HG03520 (cell line): ENCODE results near the gene VIPR1.

Experiments used
- ATAC-seq: cut with Tn5 transposase; IDR thresholded peaks from one replicate; pipeline ENCODE4 v1.9.1; 2021; ENCODE audit warnings: mild to moderate bottlenecking, moderate library complexity; ENCODE audit not compliant: unreplicated experiment

Gene VIPR1

DNA sequence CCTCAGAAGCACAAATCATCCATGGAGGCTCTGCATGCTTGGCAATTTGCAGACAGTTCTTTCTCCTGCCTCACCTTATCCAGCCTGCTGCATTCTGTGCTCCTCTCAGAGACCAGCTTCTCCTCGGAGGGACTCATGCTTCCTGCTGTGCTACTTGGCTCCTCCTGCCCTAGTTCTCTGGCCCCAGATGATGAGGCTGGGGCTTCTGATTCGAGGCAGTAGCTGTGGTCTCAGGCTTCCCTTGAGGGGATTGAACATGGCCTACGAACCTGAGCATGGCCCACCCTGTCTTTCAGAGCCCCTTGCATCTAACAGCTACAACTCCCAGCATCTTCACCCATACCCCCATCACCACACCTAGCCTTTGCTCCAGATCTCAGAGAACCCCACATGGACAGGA, 6.7 kb downstream of the VIPR1 start:
- no peak for ATAC-seq

DNA sequence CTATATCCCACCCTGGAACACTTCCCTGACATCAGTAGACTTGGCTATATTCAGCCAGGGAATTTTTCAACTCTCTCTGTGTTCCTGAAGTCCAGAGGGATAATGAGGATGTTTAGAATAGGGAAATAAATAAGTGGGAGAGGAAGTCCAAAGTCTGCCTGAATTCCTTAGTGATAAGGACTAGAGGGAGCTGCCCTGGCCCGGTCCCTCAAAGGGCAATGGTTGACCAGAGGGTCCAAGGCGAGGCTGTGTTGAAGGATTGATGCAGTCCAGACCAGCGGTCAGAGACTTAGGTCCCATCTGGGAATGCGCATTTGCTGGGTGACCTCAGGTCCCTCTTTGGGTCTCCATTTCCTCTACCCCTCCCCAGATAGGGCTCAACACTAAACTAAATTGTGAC, 7.9 kb downstream of the VIPR1 start:
- no peak for ATAC-seq

DNA sequence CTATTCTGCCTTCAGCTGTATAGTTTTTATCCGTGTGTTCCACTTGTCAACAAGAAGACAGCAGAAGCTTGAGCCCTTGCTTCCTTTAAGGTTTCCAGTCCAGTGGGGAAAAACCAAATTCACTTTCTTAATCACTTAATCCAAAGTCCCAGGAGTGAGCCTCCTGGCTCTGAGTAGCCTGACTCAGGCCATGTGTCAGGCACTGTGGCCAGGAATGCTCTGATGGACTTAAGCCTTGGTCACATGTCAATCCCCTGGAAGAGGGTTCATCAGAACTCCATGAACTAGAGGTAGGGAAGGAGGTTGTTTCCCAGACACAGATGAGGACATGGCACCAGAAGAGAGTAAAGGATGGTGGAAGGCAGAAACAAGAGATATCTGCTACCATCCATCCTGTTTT, 8.8 kb downstream of the VIPR1 start:
- no peak for ATAC-seq

DNA sequence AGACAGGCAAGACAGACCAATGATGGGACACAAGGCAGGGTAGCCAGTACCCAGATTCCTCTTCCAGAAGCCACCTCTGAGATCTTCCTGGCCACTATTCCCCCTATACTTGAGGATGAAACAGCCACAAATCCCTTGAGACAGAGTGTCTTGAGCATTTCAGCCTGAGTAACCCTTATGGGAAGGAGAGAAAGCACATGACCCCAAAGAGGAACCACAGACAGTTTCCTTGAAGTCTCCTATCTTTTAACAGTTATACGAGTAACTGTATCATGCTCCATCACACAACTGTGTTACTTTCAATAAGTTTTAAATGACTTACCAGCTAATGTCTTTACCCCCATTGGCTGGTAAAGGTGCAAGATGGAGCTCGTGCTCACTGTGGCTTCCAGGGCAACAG, 9.3 kb downstream of the VIPR1 start:
- no peak for ATAC-seq

DNA sequence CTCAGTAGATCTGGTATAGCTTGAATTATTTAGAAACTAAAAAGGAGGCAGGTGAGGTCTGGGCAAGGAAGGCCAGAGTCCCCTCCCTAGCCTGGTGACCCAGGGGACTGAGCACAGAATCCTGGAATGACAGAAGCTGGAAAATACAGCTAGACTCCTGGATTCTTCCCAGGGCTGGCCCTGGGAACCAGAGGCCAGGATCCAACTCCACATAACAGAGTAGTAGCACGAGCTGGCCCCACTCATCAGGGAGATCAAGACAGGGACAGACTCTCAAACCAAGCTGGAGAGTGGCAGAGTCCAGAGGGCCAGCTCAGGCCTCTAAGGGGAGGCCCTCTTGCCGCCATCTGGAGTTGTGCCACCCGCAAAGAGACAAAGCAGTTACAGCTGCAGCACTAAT, 10.7 kb downstream of the VIPR1 start:
- ATAC-seq: no peak

DNA sequence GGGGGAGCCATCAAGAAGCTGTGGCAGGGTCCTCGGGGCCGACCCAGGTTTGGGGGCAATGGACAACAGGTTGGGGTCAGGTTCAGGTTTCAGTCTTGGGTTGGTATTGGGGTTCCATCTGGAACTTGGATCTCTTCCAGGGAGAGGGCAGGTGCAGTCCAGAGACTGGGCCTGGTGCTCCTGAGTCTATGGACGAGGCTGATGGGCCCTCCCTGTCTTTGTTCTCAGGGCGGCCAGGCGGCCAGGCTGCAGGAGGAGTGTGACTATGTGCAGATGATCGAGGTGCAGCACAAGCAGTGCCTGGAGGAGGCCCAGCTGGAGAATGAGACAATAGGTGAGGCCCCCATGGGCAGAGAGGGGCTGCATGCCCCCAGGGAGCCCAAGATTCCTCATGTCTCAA, 11.1 kb downstream of the VIPR1 start:
- no peak for ATAC-seq

DNA sequence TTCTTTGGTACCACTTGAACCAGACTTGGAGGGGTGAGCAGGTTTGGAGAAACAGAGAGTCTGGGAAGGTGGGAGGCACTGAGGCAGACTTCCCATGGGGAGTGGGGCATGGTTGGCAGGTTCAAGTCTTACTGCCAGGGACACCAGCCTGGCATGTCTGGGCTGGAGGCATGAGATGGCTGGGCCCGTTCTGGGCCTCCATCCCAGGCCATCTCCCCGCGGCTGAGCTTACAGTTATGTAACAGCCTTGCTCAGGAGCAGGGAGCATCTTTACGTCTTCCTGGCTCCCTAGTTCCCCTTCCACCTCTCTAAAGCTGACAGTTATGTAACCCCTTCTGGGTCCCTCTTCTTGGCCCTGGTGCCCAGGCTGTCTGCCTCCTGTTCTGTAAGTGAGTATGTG, 12.4 kb downstream of the VIPR1 start:
- ATAC-seq: no peak

DNA sequence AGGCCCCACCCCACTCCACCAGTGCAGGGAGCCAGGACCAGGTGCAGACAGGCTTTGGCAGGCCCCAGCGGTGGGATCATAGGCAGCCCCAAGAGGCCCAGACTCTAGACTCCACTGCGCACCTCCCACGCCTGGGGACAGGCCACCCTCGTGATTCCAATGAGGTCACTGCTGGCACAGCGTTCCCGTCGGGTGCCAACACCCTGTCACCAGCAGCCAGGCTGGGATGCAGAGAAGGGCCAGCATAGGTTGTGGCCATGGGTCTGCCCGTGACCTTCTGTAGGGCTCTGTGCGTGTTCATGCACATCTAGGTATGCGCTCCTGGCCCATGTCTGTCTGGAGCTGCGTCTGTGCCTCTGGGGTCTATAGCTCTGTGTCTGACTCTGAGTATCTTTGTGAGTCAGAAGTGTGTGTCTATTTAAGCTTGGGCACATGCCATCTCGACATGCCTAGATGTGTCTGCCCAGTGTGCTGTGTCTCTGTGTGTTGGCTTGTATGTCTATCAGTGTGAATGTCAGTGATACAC, 13.0 kb downstream of the VIPR1 start:
- no peak for ATAC-seq

DNA sequence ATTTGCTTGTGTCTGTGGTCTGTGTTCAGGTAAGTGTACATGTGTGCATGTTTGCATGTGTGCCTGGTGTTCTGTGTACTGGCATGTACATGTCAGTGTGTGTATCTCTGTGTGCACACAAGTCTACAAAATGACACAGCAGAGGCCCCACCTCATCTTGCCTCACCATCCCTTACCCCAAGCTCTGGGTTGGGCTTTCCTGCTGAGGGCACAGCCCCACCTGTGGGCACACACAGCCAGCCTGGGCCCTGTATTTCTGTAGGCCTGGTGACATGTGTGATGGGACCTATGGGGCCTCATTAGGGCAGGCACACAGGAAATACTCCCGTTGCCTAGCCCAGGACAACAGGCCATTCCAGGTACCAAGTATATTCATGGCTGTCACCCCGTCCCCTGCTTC, 13.5 kb downstream of the VIPR1 start:
- ATAC-seq: no peak

DNA sequence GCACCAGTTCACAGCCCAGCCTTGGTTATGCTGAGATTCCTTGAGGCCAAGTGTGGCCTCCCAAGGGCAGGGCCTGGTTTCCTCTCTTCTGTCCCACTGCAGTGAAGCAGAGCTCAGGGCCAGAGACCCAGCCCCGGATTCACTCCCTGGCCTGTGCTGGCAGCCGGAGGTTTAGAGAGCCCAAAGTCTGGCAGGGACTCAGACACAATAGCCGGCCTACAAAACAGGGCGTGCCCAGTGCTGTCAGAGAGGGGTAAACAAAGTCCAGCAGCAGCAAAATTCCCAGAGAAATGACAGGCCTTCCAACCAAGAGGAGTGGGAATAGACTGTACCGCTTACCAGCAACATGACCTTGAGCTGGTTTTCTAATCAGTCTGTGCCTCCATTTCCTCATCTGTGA, 14.0 kb downstream of the VIPR1 start:
- no peak for ATAC-seq

DNA sequence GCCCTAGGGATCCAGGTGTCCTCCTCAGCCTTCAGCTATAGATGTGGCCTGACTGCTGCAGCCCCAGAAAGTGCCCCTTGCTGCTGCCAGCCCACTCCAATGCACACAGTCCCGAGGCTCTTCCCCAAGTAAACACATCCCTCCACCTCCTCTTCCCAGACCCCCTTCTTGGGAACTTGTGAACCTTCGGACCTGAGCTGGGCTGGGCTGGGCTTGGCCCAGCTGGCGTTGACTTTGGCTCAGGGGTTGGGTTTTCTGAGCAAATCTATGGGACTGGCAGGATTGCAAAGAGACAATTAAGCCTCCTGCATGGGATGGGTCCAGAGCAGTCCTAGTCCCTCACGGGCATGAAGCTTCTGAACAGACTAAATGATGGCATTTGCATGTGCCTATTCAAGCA, 14.7 kb downstream of the VIPR1 start:
- no peak for ATAC-seq

DNA sequence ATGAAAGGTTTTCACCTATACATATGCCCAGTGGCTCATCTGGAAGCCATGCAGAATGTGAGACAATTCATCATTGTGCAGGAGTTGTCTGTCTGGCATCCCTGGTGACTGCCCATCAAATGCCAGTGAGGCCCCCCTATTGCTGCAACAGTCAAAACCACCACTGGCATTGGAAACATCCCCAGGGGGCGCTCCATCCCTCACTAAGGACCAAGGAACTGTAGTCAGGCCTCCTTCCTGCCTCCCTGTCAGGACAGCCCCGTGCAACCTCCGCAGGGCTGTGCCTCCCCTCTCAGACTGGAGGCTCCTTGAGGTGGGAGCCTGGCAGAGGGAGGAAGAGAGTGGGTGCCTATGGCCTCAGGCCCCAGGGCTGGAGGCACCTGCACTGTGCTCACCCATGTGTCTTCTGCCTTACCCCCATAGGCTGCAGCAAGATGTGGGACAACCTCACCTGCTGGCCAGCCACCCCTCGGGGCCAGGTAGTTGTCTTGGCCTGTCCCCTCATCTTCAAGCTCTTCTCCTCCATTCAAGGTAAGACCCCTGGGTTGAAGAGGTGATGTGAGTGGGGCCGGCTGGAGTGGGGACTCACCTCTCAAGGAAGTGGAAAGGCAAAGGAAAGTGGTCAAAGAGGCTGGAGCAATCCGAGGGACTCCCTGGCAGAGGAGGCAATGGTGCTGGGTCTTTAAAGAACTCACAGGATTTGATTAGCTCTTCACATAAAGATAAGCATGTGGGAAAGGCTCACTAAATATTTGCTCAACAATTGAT, 16.5 kb downstream of the VIPR1 start:
- no peak for ATAC-seq

DNA sequence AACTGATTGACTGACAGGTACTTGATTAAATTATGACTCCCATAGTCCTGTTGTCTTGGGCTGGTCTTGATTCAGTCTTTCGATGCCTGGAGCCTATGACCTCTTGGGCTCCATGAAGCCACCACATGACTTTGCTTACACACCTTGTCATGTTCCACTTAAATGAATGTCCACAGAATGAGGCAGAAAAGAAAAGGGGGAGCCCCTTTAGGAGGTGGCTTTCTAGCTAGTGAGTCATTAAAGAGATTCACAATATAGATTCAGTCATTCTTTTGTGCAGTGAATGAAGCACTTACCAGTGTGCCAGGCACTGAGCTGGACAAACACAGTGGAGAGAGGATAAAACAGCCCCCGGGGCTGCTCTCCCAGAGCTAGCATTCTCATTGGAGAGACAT, 17.1 kb downstream of the VIPR1 start:
- ATAC-seq: no peak

DNA sequence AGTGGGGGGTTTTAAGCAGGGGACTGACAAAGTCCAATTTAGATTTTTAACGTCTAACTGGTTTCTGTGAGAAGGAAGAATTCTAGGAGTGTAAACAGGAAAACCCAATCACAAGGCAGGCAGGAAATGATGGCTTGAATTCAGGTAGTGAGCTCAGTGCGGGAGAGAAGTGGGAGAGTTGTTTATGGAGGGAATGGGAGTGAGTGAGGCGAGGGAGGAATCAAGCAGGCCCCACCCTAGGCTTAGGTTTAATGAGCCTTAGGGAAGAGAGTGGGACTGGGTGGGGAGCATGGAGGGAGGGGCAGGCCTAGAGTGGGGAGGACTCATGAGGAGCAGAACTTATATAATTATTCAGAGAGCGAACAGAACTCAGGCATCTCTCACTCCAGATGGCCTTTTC, 17.9 kb downstream of the VIPR1 start:
- no peak for ATAC-seq

DNA sequence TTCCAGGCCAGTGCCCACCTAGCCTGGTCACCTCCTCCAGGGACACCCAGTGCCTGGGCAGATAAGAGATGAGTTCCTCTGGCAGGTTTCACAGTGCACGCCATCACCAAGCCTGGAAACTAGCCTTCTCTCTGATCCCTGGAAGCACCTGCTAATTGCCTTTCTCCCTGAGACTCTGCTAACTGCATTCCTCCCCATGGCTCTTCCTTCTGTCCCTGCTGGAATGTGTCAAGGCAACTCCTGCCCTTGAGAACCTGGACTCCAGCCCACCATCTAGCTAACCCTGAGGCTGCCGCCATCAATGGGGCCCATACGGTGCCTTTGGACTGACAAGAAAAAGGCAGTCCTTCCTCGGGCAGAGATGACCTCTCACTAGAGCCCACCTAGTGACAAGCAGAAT, 18.5 kb downstream of the VIPR1 start:
- no peak for ATAC-seq

DNA sequence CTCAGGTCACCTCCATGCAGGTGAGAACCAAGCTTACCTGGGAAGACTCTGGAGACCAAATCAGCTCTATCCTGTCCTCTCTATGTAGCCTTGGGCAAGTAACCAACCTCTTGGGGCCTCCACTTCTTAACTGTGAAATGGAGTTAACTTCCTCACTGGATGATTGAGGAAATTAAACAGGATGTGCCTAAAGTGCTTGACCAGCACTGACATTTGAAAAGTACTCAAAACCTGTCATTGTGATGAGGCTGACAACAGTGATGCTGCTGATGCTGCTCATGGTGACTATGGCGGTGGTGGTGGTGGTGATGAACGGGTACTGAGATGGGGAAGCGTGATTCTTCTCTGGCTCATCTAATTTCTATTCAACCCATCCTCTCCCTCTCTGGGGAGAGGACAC, 22.3 kb downstream of the VIPR1 start:
- no peak for ATAC-seq

DNA sequence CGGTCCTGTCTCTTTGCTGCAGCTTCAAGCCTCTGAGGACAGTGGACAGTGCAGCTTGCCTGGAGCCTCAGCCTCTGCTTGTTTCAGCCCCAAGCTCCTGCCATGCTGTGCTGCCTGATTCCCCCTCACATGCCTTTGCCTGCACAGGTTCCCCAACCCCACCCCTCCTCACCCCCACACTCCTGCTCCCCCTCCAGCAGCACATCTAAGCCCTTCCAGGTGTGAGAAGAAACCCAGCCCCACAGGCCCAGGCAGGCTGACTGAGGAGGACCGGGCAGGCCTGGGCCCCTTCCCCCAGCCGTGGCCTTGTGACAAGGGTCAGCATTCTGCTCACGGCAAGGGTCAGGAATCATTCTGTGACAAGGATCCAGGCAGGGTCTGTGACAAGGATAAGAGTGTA, 22.8 kb downstream of the VIPR1 start:
- no peak for ATAC-seq

DNA sequence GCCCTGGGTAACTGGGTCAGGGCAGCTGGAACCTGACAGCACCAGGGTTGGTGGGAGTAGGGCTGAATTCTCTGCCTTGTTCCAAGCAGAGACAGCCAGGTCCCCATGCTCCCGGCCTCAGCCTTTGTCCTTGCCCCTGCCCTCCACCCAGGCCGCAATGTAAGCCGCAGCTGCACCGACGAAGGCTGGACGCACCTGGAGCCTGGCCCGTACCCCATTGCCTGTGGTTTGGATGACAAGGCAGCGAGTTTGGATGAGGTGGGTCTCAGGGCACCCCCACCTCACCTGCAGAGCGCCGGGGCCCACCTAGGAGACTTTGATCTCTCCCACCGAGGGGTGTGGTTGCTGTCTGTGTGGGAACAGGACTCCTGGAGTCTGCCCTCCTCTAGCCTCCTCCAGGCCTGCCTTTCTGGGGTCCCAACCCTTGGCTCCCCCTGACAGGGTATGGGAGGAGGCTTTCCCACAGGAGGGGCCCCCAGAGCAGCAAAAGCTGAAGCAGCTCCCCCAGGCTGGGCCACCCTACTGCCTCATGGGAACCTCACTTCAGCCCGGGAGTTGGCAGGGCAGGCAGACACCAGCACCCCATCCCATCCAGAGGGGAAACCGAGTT, 23.4 kb downstream of the VIPR1 start:
- ATAC-seq: no peak

DNA sequence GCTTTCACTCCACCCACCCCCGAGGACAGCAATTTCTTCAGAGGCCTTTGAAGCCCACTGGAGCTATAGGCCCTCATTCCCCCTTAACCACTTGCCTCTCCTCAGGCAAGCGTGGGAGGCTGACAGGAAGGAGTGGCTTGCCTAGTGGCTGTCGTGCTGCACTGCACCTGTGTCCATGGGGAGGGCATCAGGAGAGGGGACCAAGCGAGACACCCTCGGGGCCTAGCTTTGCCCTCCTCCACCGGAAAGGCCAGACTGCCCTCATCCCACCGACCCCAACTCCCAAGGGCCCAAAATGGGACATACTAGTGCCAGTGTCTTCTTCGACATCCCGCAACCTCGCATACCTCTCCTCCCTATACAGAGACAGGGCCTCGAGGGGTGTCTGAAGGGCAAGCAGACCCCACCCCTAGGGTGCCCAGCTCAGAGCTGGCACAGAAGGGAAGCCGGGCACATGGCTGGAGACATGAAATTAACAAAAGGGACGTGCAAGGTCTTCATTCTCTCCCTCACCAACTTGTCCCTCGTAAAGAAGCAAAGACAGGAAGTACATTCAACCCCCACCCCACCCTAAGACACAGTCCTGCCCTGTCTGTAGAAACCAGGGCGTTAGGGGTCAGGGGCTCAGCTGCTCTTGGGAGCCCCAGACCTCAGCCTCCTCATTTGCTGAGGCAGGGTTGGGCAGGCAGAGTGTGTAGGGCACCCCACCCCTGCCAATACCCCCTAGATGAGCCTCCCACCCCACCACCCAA, 24.3 kb downstream of the VIPR1 start:
- no peak for ATAC-seq

DNA sequence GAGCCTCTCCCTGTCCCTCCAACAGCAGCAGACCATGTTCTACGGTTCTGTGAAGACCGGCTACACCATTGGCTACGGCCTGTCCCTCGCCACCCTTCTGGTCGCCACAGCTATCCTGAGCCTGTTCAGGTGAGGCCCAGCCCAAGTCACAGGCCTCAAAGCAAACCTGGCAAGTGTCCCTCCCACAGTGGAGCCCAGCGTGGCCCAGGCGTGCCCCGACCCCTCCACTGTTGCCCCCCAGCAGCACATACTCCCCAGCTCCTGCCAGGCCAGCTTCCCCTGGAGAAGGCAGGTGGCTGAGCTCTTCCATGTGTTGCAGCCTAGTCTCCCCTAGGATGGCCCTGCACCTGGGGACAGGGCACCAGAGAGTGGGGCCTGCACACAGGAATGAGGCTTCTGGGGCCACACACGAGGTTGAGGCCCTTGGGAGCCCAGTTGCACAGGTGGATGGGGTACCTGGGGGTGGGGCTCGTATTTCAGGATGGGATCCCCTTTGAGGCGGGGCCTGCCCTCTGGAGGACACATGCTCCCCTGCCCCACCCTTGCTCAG, 25.0 kb downstream of the VIPR1 start:
- no peak for ATAC-seq

DNA sequence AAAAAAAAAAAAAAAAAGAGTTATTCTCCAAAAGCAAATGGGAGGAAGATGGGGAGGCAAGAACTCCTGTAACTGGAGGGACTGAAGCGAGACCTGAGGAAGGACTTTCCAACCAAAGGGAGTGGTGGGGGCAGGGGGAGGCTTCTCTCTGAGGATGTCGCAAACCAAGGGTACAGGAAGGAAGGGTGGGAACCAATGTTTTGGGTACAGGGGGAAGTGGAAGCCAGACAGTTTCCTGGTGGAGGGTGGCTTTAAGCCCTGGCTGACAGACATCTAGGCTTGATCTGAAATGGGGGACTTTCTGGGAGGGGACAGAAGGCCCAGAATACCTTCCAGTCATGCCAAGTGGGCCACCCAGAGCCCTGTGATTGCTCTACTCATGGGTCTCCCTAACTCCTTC, 27.0 kb downstream of the VIPR1 start:
- ATAC-seq: no peak

DNA sequence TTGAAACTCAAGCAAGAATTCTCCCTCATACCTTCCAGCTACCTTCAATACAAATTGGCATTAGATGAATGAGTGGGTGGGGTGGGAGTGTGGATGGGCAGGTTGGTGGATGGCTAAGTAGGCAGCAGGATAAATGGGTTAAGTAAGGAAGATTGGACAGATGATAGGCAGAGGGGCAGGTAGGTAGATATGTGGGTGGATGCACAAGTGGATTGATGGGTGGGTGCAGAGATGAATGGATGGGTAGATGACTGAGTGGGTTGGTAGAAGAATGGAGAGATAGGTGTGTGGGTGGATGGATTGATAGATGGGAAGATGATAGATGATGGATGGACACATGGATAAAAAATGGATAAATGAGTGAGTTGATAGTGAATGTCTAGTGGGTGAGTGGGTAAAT, 27.6 kb downstream of the VIPR1 start:
- no peak for ATAC-seq
